ENCODE measurements around the gene SLC7A6.

The SLC7A6 gene

DNA sequence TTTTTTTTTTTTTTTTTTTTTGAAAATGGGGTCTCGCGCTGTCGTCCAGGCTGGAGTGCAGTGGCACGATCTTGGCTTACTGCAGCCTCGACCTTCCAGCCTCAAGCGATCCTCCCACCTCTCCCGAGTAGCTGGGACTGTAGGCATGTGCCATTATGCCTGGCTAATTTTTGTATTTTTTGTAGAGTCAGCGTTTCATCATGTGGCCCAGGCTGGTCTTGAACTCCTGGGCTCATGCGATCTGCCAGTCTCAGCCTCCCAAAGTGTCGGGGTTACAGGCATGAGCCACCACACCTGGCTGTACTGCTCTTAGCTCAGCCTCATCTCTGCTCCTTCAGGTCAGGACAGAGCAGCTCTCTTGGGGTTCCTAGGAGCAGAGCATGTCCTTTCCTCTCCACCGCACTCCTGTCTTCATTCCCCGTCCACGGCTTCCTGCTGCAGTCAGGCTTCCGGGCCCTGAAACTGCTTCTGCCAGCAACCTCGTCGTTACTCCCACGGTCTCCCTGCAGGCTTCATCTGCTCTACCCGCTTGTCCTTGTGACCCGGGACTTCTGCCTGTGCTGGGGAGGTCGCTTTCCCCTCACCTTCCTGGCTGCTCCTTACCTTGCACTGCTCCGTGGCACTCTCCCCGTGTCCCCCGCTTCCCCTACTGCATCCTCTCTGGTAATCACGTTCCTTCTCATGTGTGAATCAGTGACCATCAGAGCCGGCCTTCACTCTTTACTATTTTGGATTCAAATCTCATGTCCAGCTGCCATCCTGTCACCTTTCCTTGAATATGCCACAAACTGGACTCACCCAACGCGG, 84.5 kb downstream of the SLC7A6 start:
- no peak for DNase-seq

- DNase-seq = no peak
Measured at GRCh38 chr16:68349838-68350410, 85.6 kb downstream of the SLC7A6 start.

DNA sequence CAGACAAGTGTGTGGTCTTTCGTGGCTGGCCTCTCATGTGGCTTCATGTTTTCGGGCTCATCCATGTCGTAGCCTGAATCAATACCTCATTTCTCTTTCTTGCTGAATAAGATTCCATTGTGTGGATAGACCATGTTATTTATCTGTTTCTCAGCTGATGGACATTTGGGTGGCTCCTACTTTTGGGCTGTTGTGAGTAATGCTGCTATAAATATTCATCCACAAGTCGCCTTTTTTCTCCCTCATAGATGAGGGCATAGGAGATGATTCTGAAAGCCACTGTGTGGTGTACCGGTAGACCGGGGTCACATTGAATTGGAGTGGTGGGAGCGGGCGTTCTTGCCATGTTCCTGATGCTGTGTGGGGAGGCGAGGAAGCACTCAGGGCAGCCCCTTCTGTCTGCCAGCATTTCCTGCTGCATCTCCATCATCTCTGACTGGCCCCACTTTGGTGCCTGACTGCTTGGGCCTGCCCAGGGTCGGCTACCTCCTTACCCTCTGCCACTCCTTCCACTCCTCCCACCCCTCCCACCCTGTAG, 86.6 kb downstream of the SLC7A6 start:
- DNase-seq = no peak
